RWPE1 (cell line): ENCODE results near the gene PROX1.

ENCODE experiments used
- CTCF ChIA-PET: fragments of 350-600 bp; sonication (Branson Sonifier 250); formaldehyde crosslinking; extraction: SDS; loops from one replicate; lab custom pipeline; 2021; lab: Yijun Ruan, JAX
- POLR2A ChIA-PET: fragments of 400-600 bp; formaldehyde crosslinking; extraction: SDS; loops from one replicate; lab custom pipeline; 2020; ENCODE audit warnings: antibody characterized with exemption; ENCODE audit not compliant: low non-redundant PET; lab: Yijun Ruan, JAX
- DNase-seq: peaks from one replicate; pipeline ENCODE4 v3.0.0; 2012; ENCODE audit warnings: low spot score
- H3K27ac ChIP-seq: fragments of 450-650 bp; 2 replicates; pipeline ENCODE4 v1.5.1; 2017
- TF ChIP-seq, protein P1 (sequence below): fragments of 450-650 bp; conservative IDR thresholded peaks from 2 replicates; pipeline ENCODE4 v1.5.1; 2017; ENCODE audit warnings: low read depth, mild to moderate bottlenecking

The PROX1 gene

DNA sequence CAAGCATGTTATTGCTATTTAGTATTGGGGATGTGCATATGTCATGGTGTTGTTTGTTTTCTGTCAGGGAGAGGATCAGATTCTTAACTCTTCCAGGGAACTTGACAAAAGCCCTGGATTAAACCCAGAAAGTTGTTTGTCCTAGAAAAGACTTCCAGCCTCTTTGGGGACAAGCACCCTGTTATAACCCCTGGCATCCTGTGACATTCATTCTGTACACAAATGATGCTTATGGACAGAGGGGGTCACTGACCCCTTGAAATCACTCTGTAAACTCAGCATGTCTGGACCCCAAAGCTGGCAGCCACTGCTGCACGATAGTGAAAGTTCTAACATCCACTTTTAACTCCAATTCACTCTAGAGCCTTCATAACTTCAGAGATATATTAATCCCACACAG is 81.2 kb downstream of the PROX1 start:
- DNase-seq = no peak
- ChIA-PET CTCF (no interaction called here), POLR2A (no interaction called here)
- TF ChIP-seq, protein P1, sequence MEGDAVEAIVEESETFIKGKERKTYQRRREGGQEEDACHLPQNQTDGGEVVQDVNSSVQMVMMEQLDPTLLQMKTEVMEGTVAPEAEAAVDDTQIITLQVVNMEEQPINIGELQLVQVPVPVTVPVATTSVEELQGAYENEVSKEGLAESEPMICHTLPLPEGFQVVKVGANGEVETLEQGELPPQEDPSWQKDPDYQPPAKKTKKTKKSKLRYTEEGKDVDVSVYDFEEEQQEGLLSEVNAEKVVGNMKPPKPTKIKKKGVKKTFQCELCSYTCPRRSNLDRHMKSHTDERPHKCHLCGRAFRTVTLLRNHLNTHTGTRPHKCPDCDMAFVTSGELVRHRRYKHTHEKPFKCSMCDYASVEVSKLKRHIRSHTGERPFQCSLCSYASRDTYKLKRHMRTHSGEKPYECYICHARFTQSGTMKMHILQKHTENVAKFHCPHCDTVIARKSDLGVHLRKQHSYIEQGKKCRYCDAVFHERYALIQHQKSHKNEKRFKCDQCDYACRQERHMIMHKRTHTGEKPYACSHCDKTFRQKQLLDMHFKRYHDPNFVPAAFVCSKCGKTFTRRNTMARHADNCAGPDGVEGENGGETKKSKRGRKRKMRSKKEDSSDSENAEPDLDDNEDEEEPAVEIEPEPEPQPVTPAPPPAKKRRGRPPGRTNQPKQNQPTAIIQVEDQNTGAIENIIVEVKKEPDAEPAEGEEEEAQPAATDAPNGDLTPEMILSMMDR = no peak
- no peak overlapping the region for H3K27ac ChIP-seq

DNA sequence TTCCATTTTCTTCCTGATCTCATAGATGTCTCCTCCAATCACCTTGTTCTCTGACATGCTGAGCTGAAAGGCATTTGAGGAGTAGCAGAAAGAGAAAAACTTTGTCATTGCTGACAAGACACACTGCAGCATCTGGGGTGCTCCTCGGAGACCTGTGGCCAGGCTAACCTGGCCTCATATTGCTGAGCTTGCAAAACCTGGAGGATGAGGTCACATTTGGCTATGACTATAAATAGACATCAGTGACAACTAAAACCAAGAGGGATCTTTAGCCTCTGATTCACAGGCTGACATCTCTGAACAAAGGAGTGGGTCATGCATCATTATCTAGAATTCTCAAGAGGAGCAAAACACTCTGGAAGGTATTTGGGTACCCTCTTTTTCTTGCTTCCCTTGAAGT is 83.7 kb downstream of the PROX1 start:
- TF ChIP-seq, protein P1 = no peak
- POLR2A ChIA-PET = no interaction called here
- DNase-seq = no peak
- CTCF ChIA-PET = interaction anchor here (0.6 kb wide), 1 partner anchor 185 kb away, joined by 3 read pairs; no protein-coding TSS in a partner anchor
- no peak overlapping the region for H3K27ac ChIP-seq

DNA sequence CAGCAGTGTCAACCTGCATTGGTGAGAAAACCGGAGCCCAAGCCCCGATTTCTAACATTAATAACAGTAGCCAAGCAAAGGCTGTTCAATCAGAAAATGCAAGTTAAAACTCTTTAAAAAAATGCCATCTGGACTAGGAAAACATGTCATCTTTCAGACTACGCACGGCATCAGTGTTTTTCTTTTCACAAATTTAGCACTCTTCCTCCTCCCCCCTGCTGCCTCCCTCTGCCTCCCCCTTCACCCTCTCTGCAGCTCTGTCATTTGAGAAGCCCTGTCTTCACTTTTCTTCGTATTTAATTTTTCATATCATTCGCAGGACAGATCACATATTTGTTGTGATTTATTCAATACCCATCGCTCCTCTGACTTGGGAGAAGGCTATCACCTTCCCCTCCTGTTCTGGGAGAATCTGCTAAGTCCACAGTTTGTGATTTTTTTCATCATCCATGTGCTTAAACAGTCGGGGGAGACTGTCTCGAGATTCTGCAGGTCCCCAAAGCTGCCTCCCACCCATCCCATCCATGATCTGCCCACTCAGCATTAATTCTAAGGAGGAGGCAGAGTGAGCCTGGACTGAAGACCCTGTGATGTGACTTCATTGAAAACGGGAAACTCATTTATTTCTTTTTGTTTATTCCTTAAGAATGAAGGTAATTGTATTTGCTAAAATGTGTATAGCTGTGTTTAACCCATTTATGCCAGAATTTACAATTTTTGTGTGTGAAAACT is 84.8 kb downstream of the PROX1 start:
- no peak overlapping the region for H3K27ac ChIP-seq
- TF ChIP-seq, protein P1 = no peak
- CTCF ChIA-PET = no interaction called here
- POLR2A ChIA-PET = no interaction called here
- DNase-seq = no peak

DNA sequence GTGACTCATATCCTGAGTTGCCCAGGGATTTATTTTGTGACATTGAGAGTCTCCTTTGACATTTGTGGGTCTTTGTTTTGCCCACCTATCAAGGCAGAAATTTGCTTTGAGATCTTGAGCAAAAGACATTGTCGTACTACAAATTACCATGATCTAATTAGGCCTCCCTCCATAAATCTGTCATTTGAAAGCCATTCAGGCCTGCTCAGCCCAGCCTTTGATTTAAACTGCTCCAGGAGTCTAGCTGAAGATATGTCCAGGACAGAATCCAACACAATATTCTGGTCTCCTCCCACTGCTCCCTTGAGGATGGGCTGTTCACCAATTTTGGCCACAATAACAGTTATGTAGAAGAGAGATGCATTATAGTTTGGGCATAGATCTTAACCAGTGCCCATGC is 86.7 kb downstream of the PROX1 start:
- no peak for DNase-seq
- TF ChIP-seq, protein P1 = no peak
- CTCF ChIA-PET = no interaction called here
- POLR2A ChIA-PET = no interaction called here
- H3K27ac ChIP-seq = no peak overlapping the region

DNA sequence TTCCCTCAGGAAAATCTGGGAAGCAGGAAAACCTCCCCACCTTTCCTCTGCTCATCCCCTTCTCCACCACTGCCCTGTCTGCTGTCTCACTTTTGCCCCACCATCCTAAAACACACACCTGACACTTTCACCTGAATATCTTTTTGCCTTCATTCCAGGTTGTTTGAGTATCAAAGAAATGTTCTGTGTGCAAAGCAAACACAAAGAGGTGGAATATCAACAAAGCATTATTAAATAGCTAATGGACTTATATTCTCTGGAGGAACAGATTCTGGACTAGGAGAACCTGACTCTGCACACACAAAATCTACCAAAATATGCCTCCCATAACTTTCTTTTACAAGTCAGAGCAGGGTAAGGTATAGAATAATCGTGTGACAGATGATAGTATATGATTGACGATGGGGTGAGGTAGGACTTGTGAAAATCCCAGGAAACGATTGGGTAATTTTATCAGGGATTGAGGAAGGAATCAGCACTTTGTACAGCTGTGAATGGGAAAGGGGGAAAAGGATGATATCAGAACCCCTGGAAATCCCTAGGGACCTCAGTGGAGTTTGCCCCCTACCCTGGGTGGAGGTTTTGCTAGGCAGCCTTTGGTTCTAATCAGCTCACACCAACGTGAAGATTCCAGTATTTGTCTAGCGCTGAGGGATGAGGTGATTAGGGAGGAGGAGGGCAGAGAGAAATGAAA is 87.7 kb downstream of the PROX1 start:
- ChIA-PET POLR2A (no interaction called here), CTCF (interaction anchor here (0.7 to 1.0 kb wide), 2 partner anchors 28 to 564 kb away, joined by 3 to 4 read pairs; no protein-coding TSS in a partner anchor)
- DNase-seq = no peak
- no peak overlapping the region for H3K27ac ChIP-seq
- TF ChIP-seq, protein P1 = no peak

DNA sequence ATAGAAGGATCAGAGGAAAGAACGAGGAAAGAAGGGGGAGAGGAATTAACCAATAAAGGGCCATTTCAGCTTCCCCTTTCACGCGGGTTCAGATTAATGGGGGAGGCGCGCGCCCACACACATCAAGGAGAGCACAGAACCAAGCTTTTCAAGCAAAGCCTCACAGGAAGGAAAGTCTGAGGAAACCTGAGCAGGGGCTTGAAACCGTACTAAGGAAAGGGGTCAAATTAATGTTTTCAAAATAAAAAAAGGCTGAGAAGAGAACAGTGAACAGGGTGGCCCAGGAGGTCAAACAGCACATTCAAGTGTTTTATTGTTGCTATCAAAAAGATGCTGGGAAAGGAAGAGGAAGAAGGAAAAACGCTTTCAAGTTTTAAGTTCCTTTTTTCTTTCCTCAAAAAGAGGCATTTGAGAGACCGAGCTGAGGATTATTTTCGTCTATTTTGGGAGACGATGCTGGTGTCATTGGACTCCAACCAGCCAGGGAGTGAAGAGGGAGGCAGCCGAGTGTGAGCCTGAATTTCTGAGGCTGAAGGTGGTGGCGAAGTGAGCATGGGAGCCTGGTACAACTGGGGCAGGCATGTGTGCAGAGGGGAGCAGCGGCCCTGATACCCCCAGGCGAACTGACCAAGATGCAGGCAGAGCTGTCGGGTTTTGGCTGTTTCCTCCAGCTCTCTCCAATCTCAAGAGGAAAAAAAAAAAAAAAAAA is 88.4 kb downstream of the PROX1 start:
- POLR2A ChIA-PET = no interaction called here
- CTCF ChIA-PET = interaction anchor here (0.7 to 1.0 kb wide), 2 partner anchors 29 to 564 kb away, joined by 3 to 4 read pairs; no protein-coding TSS in a partner anchor

More for the DNA sequence above, 88.4 kb downstream of the PROX1 start:
- DNase-seq = no peak
- TF ChIP-seq, protein P1 = no peak
- no peak overlapping the region for H3K27ac ChIP-seq
